ENCODE data around the gene KCNQ1.
"Not testable (repeated sequence)": the region's sequence is repeated elsewhere in the genome, so short reads cannot be mapped to it uniquely, and the experiment has no call there.

The KCNQ1 gene

DNA sequence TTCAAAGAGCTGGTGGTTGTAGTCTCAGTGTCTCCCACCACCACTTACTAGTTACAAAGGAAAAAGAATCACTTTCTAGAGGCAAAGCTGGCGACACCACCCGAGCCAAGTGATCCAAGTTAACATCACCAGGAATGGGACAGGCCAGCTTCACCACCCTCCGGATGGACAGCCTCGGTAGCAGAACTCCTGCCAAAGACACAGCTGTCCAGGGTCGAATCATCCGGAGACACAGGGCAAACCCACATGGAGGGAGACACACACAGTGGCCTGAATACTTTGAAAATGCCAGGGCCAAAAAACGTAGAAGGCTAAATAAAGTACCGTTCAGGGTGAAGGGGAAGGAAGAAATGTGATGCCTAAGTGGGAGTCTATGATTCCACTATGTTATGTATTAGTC lies 33.1 kb downstream of the KCNQ1 start:
- DNase-seq = no peak

DNA sequence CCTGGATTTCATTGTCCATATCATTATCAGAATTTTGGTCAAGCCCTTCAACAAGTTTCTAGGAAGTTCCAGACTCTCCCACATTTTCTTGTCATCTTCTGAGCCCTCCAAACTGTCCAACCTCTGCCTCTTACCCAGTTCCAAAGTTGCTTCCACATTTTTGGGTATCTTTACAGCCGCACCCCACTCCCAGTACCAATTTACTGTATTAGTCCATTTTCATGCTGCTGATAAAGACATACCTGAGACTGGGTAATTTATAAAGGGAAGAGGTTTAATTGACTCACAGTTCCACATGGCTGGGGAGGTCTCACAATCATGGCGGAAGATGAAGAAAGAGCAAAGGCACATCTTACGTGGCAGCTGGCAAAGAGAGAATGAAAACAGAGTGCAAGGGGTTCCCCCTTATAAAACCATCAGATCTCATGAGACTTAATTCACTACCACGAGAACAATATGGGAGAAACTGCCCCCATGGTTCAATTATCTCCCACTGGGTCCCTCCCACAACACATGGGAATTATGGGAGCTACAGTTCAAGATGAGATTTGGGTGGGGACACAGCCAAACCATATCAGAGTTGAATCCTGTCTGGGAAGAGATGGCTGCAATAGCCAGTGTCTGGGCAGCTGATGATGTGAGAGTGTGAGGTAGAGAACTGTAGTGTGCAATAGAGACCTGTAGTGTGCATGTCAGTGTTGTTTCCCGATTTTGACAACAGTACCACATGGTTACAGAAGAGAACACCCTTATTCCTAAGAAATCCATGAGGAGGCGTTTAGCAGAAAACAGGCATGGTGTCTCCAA lies 35.5 kb downstream of the KCNQ1 start:
- not testable (repeated sequence) for DNase-seq

GRCh38 chr11:2480874-2481220 lies 36.0 kb downstream of the KCNQ1 start:
- DNase-seq = no peak

DNA sequence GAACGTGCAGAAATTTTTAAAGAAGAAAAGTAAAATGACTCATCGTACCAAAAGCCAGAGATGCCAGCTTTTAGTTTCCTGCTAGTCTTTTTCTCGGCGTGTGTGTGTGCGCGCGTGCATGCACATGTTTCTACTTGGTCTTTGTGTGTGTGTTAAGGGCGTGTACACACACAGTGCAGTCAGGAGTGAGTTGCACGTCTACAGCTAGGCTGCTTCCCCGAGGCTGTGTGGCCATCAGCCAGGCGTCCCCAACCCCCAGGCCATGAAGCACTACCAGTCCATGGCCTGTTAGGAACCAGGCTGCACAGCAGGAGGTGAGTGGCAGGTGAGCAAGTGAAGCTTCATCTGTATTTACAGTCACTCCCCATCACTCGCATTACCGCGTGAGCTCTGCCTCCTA lies 36.4 kb downstream of the KCNQ1 start:
- no peak for DNase-seq

GRCh38 chr11:2482204-2482603 lies 37.4 kb downstream of the KCNQ1 start:
- no peak for DNase-seq

GRCh38 chr11:2482745-2483144 lies 37.9 kb downstream of the KCNQ1 start:
- DNase-seq = no peak

GRCh38 chr11:2483426-2483825 lies 38.6 kb downstream of the KCNQ1 start:
- peak; percentile 26 for DNase-seq

DNA sequence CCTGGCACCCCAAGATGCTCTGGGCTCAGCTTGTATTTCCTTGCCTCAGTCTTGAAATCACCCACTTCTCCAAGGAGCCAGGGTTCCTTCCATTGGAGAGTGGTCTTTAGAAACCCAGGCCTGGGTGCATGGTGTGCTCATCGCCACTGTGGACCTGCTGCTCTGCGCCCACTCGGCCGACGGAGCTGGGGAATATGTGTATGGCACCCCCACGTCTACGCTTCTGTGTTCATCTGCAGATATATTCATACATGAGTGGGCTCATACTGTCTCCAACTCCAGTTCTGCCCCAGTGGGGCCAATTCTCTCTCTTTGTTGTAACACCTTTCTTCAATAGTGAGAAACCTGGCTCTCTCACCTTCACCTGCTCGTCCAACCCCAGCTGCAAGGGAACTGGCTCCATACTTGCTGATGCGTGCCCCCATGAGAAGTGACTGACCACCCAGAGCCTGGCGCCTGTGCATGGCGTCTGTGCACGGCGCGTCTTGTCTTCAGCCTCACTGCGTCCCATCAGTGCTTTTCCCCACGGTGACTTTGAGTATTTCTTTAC lies 39.8 kb downstream of the KCNQ1 start:
- DNase-seq = no peak

DNA sequence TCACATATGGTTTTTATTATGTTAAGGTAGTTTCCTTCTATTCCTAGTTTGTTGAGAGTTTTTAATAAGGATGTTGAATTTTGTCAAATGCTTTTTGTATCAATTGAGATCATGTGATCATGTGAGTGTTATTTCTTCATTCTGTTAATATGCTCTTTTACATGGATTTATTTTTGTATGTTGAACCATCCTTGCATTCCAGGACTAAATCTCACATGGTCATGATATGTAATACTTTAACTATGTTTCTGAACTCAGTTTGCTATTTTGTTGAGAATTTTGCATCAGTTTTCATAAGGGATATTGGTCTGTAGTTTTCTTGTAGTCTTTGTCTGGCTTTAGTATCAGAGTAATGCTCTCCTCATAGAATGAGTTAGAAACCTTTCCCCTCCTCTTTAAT lies 43.2 kb downstream of the KCNQ1 start:
- no peak for DNase-seq

- no peak for DNase-seq
Observed at GRCh38 chr11:2489083-2489482, 44.3 kb downstream of the KCNQ1 start.

DNA sequence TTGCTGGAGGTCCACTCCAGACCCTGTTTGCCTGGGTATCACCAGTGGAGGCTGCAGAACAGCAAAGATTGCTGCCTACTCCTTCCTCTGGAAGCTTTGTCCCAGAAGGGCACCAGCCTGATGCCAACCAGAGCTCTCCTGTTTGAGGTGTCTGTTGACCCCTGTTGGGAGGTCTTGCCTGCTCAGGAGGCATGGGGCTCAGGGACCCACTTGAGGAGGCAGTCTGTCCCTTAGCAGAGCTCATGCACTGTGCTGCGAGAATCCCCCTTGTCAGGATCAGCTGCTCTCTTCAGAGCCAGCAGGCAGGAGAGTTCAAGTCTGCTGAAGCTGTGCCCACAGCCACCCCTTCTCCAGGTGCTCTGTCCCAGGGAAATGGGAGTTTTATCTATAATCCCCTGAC lies 53.1 kb downstream of the KCNQ1 start:
- not testable (repeated sequence) for DNase-seq

DNA sequence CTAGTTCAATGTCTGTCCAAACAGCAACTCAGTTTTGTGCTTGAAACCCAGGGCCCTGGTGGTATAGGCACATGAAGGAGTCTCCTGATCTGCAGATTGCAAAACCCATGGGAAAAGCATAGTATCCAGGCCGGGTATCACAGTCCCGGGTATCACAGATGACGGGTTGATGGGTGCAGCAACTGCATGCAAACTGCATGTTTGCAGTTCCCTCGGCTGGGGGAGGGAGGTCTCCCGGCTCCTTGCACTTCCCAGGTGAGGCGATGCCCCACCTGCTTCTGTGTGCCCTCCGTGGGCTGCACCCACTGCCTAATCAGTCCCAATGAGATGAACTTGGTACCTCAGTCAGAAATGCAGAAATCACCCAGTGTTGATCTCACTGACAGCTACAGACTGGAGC lies 53.9 kb downstream of the KCNQ1 start:
- no peak for DNase-seq

DNA sequence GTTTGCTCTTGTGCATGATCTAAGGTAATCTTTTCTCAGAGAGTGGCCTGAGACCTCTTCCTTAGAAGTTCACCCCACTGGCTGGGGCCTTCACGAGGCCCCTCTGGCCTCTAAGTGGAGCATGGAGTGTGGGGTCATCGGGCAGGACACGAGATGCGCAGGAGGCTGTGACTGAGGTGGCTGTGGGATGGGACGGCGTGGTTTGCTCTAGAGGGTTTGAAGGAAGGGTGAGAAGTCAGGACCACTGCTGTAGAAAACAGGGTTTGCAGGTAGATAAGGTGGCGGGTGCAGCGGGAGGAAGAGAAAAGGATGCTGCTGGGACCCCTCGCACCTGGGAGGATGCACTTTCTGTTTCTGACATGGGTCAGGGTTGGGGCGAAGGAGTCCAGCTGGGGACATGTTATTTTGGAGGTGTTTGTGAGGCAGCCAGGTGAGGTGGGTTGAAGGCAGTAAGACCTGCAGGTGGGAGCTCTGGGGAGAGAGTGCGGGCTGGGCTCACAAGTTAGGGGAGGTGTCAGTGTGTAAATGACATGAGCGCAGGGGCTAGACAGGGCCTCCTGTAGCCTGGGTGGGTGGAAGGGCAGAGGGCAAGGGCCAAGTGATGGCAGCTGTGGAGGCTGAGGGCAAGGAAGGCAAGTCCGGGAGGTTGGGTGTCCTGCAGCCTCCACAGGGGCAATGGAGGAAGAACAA lies 62.5 kb downstream of the KCNQ1 start:
- no peak for DNase-seq

GRCh38 chr11:2507945-2508749 lies 63.3 kb downstream of the KCNQ1 start:
- no peak for DNase-seq

DNA sequence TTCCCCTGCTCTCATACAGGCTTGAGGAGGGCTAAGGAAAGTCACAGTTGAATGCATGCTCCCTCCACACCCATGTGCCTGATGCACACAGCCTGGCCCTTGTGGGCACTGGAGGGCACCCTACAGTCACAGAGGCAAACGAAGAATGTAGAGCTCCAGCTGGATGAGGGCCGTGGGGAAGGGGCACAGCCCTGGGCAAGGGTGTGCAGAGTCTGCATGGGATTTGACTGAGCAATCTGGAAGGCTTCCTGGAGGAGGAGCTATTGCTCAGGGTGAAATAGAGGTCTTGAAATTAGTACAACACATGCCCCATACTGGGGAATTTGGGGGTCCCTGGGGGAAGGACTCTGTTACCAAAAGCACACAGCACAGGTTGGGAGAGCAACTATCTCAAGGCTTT lies 64.0 kb downstream of the KCNQ1 start:
- DNase-seq = no peak

GRCh38 chr11:2509481-2510001 lies 64.7 kb downstream of the KCNQ1 start:
- DNase-seq = no peak

DNA sequence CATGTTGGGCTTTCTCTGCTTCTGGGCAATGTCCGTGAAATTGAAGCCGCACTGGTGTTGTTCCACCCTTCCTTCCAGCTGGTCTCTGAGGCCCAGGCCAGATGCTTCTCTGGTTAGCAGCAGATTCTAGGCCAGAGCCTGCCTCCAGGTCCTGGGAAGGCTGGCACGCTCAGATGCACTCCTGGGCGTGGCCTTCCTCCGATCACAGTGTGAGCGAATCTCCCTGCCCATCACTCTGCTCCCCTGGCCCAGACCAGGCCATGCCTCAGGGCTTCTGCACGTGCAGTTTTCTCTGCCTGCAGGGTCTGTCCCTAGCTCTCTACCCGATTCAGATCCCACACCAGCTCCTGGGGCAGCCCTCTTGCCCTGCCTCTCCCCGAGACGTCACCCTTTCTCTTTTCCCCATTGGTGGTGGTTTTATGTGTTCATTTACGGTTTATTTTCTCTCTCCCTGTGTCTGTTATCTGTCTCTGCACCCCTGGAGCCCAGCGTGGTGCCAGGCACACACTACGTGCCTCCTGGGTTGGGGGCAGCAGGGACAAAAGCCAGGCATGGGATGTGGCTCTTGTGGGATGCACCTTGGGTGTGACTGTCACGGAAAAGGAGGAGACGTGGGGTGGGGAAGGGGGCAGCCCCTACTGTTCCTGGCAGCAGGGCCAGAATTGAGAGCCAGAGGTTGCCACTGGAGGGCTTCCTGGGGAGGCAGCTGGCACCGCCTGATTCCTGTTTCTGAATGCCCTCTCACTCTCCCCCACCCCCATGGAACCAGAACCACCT lies 66.0 kb downstream of the KCNQ1 start:
- DNase-seq = no peak

GRCh38 chr11:2511421-2512369 lies 66.9 kb downstream of the KCNQ1 start:
- no peak for DNase-seq

- no peak for DNase-seq
Observed at GRCh38 chr11:2512431-2513407, 67.9 kb downstream of the KCNQ1 start.

DNA sequence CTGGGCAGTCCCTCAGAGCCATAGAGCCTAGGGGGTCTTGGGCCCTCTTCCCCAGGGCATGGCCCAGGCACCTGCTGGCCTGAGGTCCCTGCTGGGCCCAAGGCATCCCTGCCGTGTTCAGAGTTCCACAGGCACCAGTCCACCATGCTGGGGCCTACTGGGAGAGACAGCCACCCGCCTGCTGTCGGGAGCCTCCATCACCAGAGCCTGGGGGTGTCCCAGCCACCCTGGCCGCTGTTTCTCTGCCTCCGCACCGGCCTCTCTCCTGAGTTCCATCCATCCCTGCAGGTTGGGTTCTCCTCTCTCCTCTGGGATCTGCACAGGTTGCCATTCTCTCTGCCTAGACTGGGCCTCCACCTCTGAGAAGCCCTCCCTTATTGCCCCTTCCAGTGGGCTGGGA lies 68.6 kb downstream of the KCNQ1 start:
- DNase-seq = no peak

All from DMS79 treated with DMSO at 0.1 percent for 48 hours (cell line).